ENCODE results near the gene LHX2.
A peak's percentile ranks its signal among the peaks of the same experiment; 100 is the strongest.
"Not testable (repeated sequence)": the region's sequence is repeated elsewhere in the genome, so short reads cannot be mapped to it uniquely, and the experiment has no call there.

The LHX2 gene, protein sequence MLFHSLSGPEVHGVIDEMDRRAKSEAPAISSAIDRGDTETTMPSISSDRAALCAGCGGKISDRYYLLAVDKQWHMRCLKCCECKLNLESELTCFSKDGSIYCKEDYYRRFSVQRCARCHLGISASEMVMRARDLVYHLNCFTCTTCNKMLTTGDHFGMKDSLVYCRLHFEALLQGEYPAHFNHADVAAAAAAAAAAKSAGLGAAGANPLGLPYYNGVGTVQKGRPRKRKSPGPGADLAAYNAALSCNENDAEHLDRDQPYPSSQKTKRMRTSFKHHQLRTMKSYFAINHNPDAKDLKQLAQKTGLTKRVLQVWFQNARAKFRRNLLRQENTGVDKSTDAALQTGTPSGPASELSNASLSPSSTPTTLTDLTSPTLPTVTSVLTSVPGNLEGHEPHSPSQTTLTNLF

DNA sequence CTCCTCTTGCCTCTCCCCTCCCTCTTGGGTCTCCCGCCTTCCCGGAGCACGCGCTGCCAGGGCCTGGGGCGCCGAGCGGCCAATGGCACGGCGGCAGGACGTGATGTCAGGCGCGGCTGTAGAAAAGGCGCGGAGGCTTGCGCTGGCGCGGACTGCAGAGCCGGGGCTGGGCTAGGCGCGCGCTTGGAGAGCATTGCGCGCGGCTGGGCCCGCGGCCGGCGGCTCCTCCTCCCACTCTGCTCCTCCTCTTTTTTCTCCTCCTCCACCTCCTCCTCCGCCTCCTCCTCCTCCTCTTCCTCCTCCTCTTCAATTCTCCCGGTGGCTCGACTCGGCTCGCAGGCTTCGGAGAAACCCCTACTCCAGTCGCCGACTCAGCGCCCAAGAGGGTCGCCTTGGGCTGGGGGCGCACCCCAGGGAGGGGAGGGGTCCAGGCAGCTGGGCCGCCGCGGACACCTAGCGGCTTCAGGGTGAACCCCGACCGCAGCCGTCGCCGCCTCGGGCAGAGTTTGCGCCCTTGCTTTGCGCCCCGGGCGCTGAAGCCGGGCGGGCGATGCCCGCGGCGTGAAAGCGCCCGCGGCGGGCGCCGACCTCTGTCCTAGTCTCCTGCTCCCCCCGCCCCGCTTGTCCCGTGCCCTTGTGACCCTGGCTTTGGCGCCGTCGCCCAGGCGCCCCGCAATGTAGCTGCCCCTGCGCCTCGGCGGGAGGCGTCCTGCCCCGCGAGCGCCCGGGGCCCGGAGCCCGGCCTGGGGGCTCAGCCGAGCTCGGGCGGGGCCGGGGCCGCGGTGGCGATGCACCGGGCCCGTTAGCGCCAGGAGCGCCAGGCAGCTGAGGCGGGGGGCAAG is at the start of gene LHX2:
TSS of gene LHX2 (plus strand) at position 309 of the 842 bp plus-strand sequence. CDS start 581 bp downstream, outside the sequence.
- peak in 2 of 3 donors; percentile 34 to 49 for DNase-seq (ENCODE audit: low read depth in 2 of 3, low spot score in 1 of 3)

DNA sequence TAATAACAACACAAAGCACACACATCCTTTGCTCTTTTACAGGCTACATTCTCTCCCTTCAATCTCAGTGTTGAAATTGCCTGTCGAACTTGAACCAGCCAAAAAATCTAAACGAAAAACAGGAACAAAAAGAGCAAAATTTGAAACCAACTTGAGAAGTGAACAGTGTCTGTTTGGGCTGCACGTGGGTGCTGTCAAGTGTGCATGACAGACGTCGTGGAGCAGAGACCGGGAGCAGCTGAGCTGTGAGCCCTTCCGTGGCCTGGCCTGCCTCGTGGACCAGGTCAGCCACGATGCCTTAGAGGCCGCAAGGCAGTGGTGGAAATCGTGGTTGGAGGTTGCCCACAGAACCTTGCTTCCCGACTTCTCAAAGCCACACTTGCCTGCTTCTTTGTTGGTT is 46.8 kb upstream of the LHX2 start:
- DNase-seq (ENCODE audit: low read depth in 2 of 3, low spot score in 1 of 3), result no peak

DNA sequence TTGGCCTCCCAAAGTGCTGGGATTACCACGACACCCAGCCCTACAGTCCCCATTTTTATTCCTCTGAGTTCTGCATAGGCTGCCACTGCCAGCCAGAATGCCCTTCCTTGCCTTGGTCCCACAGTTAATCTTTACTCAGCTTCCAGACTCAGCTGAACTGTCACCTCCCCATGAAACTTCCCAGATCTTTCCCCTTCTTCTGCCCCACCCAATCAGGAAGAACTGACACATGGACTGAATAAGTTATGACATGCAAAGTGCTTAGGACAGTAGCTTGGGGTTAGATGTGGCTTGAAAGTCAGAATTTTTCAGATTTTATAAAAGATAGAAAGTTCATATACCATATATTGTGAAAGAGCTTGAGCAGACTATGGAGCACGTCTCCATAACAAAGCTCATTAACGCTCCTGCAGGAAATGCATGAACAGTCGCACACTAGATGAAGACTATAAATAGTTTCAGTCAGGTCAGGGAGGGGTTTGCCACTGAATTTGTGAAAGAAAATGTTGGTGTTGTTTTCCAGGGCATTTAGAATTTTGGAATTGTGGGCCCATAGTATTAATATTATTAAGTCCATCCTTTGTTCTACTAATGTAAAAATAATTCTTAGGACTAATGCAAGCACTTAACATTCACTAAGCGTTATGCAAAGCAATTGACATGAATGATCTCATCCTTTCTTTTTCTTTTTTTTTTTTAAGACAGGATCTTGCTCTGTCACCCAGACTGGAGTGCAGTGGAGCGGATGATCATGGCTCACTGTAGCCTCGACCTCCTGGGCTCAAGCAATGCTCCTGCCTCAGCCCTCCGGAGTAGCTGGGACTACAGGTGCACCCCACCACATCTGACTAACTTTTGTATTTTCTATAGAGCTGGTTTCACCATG is 45.5 kb upstream of the LHX2 start:
- no peak for DNase-seq (ENCODE audit: low read depth in 2 of 3, low spot score in 1 of 3)

DNA sequence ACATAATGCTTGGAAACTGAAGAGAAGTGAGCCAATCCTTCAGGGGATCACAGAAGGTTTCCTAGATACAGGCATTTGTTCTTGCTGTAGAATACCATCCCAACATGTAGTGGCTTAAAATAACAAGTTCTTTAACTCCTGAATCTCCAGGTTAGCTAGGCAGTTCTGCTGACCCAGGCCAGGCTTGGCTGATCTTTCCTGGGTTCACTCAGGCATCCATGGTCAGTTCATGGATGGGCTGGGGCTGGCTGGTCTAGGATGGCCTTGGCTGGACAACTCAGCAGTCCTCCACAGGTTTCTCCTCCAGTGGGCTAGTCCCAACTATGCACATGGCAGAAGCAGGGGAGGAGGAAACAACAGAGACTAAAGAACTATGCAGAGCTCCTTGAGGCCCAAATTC is 44.2 kb upstream of the LHX2 start:
- DNase-seq (ENCODE audit: low read depth in 2 of 3, low spot score in 1 of 3), result no peak

DNA sequence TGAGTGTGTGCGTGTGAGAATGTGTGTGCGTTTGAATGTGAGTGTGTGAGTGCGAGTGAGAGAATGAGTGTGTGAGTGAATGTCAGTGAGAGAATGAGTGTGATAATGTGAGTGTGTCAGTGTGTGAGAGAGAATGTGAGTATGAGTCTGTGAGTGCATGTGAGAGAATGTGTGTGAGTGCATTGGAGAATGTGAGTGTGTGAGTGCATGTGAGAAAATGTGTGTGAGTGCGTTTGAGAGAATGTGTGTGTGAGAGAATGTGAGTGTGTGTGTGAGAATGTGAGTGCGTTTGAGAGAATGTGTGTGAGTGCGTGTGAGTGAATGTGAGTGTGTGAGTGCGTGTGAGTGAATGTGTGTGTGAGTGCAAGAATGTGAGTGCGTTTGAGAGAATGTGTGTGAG is 39.0 kb upstream of the LHX2 start:
- no peak for DNase-seq (ENCODE audit: low read depth in 2 of 3, low spot score in 1 of 3)

DNA sequence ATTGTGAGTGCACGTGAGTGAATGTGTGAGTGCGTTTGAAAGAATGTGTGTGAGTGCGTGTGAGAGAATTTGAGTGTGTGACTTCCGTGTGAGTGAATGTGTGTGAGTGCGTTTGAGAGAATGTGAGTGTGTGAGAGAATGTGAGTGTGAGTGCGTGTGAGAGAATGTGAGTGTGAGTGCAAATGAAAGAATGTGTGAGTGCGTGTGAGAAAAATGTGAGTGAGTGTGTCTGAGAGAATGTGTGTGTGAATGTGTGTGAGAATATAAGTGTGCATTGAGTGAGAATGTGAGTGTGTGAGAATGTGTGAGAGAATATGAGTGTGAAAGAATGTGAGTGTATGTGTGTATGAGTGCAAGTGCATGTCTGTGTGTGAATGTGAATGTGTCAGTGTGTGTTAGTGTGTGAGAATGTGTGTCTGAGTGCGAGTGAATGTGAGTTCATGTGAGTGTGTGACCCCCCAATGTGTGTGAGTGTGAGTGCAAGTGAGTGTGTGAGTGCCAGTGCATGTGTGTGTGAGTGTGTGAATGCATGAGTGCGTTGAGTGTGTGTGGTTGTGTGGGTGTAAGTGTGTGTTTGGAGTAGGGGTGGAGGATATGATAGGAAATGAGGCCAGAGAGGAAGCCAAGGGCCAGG is 37.9 kb upstream of the LHX2 start:
- no peak for DNase-seq (ENCODE audit: low read depth in 2 of 3, low spot score in 1 of 3)

DNA sequence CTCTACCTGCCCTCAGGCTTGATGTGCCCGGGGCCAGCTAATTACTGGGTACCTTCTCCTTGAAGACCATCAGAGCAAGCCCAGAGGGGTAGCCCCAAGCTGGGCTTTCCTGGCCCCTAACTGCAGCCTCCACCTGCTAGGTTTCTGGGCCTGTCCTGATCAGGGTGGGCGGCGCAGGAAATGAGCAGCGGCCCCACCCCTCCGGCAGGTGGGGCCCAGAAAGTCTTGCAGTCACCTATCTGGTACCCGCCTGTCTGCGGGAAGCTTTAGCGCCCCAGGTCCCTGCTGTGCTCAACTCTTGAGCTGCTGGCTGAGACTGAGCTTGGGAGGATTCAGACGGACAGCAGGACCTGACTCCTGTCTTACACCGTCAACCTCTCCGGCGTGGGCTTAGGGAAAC is 37.1 kb upstream of the LHX2 start:
- no peak for DNase-seq (ENCODE audit: low read depth in 2 of 3, low spot score in 1 of 3)

DNA sequence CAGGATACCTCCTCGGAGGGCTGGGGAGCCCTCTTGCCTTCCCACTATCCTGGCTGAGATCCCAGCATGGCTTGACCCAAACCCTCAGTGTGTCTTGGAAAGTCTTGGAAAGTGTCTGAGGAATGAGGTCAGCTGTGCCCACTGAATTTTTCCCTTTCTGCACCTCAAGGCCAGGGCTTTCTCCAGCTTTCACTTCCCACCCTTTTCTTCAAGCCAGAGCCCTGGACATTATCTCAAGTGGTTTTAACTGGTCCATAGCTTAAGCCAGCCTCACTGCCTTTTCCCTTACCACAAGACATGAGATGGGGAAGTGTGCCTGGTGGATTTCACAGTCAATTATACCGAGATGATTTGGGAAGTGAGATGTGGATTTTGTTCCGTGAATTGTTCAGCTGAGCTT is 35.7 kb upstream of the LHX2 start:
- DNase-seq (ENCODE audit: low read depth in 2 of 3, low spot score in 1 of 3), result no peak

DNA sequence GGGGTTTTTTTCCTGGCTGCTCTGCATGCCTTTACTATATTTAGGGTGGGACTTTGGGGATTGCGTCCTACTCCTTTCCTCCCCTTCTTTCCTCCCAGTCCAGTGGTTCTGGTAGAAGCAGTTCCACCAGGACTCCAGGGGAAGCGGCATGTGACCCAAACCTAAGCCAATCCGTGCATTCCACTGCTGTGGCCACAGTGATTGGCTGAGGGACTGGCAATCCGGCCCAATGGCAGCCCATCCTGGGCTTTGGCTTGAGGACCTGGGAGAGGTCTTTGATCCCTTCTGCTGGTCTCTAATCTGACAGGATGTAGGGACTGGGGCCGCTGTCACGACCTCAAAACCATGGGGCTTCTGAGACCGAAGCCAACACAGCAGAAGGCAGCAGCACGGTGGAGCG is 35.0 kb upstream of the LHX2 start:
- DNase-seq (ENCODE audit: low read depth in 2 of 3, low spot score in 1 of 3), result not testable (repeated sequence)

DNA sequence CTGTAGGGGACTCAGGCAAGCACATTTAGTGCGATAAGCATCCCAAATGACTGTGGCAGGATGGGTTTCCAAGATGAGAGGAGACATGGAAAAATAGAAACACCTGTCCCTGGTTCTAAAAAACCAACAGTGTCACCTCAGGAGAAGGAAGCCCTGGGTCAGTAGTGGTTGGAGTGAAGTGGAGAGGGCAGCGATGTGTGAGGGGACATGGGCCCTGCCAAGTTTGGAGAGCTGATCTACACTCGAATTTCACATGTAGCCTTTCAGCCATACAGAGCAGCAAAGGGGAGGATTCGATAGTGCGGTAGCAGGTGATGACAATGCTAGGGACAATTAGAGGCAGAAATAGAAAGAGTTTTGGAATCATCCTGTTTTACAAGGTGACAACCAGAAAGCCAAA is 32.6 kb upstream of the LHX2 start:
- DNase-seq (ENCODE audit: low read depth in 2 of 3, low spot score in 1 of 3), result no peak

DNA sequence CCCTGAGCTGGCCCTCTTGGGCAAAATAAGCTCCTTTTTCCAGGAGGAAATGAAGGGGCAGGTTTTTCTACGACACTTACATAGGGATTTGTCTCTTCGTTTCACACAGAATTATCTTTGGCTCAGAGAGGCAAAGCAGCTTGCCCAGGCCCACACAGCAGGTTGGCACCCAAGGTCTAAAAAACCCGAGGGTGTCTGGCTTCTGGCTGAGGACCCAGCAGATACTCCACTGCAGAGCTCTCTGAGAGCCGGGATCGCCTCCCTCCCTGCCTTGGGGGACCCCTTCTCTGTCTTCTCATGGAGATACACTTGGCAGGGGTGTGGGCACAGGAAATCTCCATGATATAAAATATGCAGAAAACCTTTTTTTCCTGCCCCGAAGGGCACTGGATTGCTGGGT is 29.0 kb upstream of the LHX2 start:
- DNase-seq (ENCODE audit: low read depth in 2 of 3, low spot score in 1 of 3), result no peak

DNA sequence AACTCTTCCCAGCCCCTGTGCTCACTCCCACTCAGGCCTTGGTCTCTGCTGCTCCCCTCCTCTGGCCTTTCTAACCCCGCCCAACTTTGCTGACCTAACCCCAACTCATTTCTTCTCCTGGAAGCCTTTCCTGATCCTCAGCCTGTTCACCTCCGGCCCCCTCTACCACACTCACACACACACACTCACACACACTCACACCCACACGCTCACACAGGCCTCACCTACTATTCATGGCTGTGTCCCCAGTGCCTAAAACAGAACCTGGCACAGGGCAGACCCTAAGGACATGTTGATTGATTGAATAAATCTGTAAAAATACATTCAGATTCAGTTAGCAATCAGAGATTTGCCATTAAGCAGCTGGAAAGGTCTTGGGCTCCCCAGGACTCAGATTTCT is 28.5 kb upstream of the LHX2 start:
- DNase-seq (ENCODE audit: low read depth in 2 of 3, low spot score in 1 of 3), result no peak

DNA sequence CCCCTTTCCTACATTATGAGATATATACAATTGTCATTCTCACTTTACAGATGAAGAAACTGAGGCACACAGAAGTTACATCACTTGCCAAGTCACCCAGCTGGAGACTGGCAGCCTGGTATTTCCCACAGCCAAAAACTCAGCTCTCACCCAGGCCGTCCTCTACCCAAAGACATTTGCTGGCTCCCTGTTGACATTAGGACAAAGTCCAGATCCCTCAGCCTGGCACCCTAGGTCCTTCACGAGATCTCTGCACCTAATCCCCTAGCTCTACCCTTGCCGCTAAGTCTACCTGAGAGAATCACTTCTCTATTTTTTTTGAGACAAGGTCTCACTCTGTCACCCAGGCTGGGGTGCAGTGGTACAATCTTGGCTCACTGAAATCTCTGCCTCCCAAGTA is 26.8 kb upstream of the LHX2 start:
- no peak for DNase-seq (ENCODE audit: low read depth in 2 of 3, low spot score in 1 of 3)

DNA sequence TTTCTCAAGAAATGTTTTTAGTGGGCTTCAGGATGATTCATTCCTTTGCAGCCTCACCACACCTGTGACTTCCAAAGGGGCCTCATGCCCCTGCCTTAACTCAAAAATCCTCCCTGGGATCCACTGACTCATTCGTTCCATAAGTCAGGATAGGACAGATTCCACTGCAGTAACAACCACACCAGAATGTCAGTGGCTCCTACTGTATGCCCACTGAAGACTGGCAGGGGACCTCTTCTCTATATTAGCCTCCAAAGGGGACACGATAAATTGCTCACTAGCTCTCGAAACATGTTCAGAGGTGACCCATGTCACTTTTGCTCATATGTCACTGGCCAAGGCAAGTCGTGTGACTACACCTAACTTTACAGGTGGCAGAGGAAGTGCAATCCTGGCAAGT is 25.7 kb upstream of the LHX2 start:
- no peak for DNase-seq (ENCODE audit: low read depth in 2 of 3, low spot score in 1 of 3)

DNA sequence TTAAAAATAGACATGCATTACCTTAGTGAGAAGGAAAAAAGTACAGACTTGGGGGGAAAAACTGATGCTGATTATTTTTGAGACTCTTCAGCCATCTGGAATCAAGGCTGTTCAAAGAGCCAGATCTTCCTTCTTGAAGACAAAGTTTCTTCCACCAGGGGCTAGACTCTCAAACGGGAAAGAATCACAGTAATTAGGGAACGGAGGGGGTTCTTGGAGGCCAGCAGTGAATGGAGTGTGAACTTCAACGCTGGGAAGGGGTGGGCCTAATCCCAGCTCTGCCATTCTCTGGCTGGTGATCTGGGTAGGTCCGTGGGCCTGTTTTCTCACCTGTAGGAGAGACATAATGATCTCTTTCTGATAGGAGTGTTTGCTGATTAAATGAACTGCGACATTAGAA is 21.1 kb upstream of the LHX2 start:
- no peak for DNase-seq (ENCODE audit: low read depth in 2 of 3, low spot score in 1 of 3)

DNA sequence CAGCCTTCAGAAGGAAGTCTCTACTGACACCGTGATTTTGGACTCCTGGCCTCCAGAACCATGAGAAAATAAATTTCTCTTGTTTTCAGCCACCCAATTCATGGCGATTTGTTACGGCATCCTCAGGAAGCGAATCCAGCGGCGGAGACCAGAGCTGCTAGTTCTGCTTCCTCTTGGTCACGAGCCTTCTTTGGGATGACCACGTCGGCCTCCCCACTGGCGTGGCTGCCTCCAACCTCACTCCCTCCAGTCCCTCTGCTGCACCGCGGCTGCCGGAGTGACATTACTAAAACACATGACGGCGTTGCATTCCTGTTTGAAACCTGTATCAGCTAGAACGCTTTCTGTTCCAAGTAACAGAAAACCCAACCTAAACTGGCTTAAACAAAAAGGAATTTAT is 18.9 kb upstream of the LHX2 start:
- not testable (repeated sequence) for DNase-seq (ENCODE audit: low read depth in 2 of 3, low spot score in 1 of 3)

DNA sequence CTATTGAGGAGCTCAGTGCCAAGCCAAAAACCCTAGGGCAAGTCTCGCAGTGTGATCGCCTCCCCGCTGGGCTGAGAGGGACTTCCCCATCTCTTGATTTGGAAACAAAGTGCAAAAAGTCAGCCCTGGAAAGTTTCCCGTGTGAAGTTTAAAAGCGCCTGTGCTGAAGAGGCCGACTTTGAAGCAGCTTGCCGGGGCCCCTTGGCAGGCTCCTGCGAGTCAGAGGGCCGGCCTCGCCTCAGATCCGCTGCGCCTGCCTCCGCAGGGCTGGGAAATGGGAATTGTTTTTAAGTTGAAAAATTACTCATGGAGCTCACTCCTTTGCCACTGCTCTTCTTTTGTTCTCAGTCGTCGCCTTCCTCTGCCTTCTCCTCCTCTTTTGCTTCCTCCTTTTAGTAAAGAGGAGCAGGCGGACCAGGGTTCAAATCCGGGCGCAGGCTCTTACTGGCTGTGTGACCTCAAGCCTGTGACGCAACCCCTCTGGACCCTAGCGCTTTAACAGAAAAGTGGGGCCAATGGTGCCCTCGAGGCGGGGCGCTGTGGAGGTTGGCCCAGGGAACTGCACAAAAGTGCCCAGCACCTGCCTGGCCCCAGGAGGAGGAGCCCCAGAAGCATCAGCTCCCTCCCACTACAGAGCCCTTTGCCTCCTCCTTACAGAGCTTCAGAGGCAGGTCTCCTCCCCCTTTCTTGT is 14.7 kb upstream of the LHX2 start:
- peak; percentile 47 to 57 (median 53) for DNase-seq (ENCODE audit: low read depth in 2 of 3, low spot score in 1 of 3)

DNA sequence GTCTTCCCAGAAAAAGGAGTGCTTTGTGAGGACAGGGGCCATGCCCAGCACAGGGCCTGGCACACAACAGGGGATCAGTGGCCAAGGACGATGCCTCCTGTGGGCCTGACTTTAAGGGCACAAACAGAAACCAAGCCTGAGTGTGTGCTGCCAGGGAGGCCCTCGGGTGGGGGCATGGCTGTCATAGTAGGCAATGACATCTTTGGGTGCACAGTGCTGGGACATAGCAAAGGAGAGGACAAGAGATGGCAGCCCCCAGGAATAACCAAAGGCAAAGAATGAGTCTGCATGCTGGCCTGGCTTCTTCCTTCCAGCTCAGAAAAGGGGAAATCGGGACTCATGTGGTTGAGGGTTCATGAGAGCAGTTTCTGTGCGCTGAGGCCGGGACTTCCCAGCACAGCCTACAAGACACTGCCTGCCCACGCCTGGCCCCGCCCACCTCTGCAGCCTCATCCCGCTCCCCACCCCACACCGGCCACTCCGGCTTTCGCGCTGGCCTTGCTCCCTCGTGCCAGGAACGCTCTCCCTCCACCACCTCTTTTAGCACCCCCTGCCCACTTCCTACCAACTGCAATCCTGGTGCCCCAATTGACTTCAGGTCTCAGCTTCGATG is 13.8 kb upstream of the LHX2 start:
- DNase-seq (ENCODE audit: low read depth in 2 of 3, low spot score in 1 of 3), result peak in 1 of 3 donors; percentile 38

DNA sequence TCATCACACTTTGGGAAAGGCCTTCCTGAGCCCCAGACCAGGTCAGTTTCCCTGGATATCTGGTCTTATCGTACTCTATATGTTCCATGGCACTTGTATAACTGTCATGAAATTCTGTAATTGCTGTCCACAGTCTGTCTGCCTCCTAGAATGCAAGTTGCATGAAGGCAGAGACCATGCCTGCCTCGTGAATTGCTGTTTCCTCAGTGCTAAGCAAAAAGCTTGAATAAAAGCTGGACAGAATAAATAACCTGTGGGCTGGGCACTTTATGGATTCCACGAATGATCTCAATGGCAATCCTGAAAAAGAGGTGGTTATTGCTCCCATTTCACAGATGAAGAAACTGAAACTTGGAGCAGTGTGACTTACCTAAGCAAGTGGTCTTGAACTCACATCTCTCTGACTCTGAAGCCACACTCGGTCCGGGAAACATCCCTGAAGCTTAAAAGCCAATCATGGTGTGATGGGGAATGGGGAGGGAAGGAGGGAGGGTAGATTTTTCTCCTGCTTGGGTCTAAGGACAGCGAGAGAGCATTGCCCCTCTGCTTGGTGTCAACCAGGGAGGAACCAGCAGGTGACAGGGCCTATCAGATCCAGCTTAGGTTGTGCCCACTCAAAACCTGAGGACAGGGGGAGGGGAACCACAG is 13.2 kb upstream of the LHX2 start:
- no peak for DNase-seq (ENCODE audit: low read depth in 2 of 3, low spot score in 1 of 3)
